GM12891 (cell line): Measurements from ENCODE around the gene PDZK1IP1.
"Not testable (repeated sequence)": the region's sequence is repeated elsewhere in the genome, so short reads cannot be mapped to it uniquely, and the experiment has no call there.

Experiments used
- POLR2A ChIP-seq: IDR thresholded peaks from 2 replicates; pipeline ENCODE4 v1.6.1; 2011; ENCODE audit warnings: low read depth, low read length, control low read depth
- POLR2AphosphoS5 ChIP-seq: IDR thresholded peaks from 2 replicates; pipeline ENCODE4 v1.6.1; 2011; ENCODE audit warnings: low read depth, low read length, control low read depth
- POU2F2 ChIP-seq: IDR thresholded peaks from 2 replicates; pipeline ENCODE4 v1.6.1; 2011; ENCODE audit warnings: low read depth, mild to moderate bottlenecking, control low read depth, low read length, moderate library complexity
- SPI1 ChIP-seq: IDR thresholded peaks from 2 replicates; pipeline ENCODE4 v1.6.1; 2011; ENCODE audit warnings: low read depth, low read length, control low read depth

DNA sequence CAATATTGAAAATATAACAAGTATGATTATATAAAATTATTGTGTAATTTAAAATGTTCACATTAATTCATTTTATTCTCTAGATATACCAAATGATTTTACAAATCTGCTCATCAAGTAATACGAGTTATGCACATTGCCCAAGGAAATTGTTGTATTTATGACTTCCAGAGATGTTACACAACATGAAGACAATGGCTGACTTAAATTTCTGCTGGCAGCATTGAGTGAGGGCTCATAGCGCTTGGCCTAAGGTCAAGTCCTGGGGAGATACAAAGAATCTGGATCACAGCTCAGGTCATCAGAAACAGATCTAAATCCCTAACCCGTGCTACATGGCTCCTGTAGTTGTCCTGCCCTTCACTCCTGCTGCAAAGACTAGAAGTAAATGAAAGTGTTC, 49.5 kb downstream of the PDZK1IP1 start:
- not testable (repeated sequence) for TF ChIP-seq POU2F2, POLR2AphosphoS5, POLR2A, SPI1
